Thymus (tissue), 11 donors: ENCODE data around the gene GAS7. TPM values are rescaled to one million over a fixed set of nuclear protein-coding genes. Genes with fewer than 3 reads are reported as not detected.
A peak's percentile ranks its signal among the peaks of the same experiment; 100 is the strongest.
"Not testable (repeated sequence)": the region's sequence is repeated elsewhere in the genome, so short reads cannot be mapped to it uniquely, and the experiment has no call there.

Experiments
- DNase-seq, 9 donors: peaks; one replicate each; pipeline ENCODE4 v3.0.0-alpha.2; 2013; ENCODE audit warnings: low spot score in 9 of 9, low read depth in 6 of 9, missing footprints in 1 of 9
- H3K27ac ChIP-seq, 2 donors: one replicate each; pipeline ENCODE4 v1.5.1; 2013; ENCODE audit warnings: control low read depth in 1 of 2, low read depth in 1 of 2, low read length in 1 of 2, mild to moderate bottlenecking in 1 of 2, moderate library complexity in 1 of 2
- H3K27me3 ChIP-seq, 2 donors: one replicate each; pipeline ENCODE4 v1.5.1; 2013; ENCODE audit warnings: low read length in 1 of 2; ENCODE audit not compliant: control insufficient read depth in 2 of 2, insufficient read depth in 1 of 2
- H3K36me3 ChIP-seq, 2 donors: one replicate each; pipeline ENCODE4 v1.5.1; 2013; ENCODE audit warnings: low read length in 1 of 2, mild to moderate bottlenecking in 1 of 2, moderate library complexity in 1 of 2; ENCODE audit not compliant: control insufficient read depth in 2 of 2, insufficient read depth in 2 of 2
- H3K4me1 ChIP-seq, 2 donors: one replicate each; pipeline ENCODE4 v1.5.1; 2013; ENCODE audit warnings: low read length in 2 of 2; ENCODE audit not compliant: control insufficient read depth in 2 of 2, insufficient read depth in 2 of 2
- H3K4me3 ChIP-seq, 2 donors: one replicate each; pipeline ENCODE4 v1.5.1; 2013; ENCODE audit warnings: low read length in 2 of 2, control low read depth in 1 of 2, mild to moderate bottlenecking in 1 of 2
- H3K9me3 ChIP-seq, 2 donors: one replicate each; pipeline ENCODE4 v1.5.1; 2013; ENCODE audit warnings: low read length in 1 of 2, mild to moderate bottlenecking in 1 of 2; ENCODE audit not compliant: control insufficient read depth in 2 of 2, insufficient read depth in 1 of 2
- whole genome bisulfite sequencing: extraction: QIAGEN DNeasy Blood & Tissue Kit; methylation state at CpG from one replicate; pipeline ENCODE4 v1.1.7; 2013; 5-methylcytosine and 5-hydroxymethylcytosine counted together
- polyA plus RNA-seq: library from polyadenylated mRNA; stranded (reverse); fragments of 200-250 nt; gene quantifications from one replicate; pipeline ENCODE4 v1.2.3, GENCODE V29; 2013
- total RNA-seq: library from RNA; stranded (reverse); fragments of 120-200 nt; gene quantifications from one replicate; pipeline ENCODE4 v1.2.4, GENCODE V29; 2013
- donor health status: healthy.

GAS7 gene
- total and polyA plus RNA-seq, 2 donors: 4.3 to 9.7 TPM

DNA sequence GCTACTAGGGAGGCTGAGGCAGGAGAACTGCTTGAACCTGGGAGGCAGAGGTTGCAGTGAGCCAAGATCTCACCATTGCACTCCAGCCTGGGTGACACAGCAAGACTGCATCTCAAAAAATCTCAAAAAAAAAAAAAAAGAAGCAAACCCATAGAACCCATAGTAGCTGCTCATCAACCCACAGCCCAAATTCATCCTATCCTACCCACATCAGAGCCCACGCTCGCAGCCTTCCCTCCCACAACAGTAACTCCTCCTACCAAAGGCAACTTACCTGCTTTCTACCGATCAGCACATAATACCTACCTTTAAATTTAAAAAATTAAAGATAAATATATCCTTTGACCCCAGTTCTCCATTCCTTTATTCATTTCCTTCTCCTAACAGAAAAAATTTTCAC, 94.7 kb downstream of the GAS7 start:
- 14% methylated on average over 3 of the region's 3 CpGs for WGBS
- no peak overlapping the region for H3K27ac ChIP-seq
- H3K27me3 ChIP-seq: no peaks in the 10 kb centered on the region
- peak in 1 of 9 donors; percentile 72 for DNase-seq
- peaks cover 0 to 17% of the 10 kb centered on the region in 2 donors for H3K4me1 ChIP-seq
- H3K9me3 ChIP-seq: no peaks in the 10 kb centered on the region
- no peak overlapping the region for H3K4me3 ChIP-seq
- H3K36me3 ChIP-seq: no peaks in the 10 kb centered on the region

DNA sequence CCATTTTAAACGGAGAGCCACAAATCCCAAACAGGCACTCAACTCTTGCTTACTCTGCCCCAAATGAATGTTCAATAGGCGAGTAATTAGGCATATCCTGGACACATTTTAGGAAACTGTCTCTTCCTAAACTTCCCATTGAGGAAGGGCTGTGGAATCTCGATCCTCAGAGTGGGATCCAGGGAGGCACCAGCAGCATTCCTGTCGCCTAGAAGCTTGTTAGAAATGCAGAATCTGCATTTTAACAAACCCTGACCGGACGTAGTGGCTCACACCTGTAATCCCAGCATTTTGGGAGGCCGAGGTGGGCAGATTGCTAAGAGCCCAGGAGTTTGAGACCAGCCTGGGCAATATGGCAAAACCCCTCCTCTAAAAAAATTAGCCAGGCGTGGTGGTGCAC, 95.6 kb downstream of the GAS7 start:
- H3K27ac ChIP-seq: no peak overlapping the region
- DNase-seq: no peak
- H3K4me1 ChIP-seq: peaks cover 0 to 17% of the 10 kb centered on the region in 2 donors
- WGBS: 97% methylated on average over 8 of the region's 8 CpGs
- H3K4me3 ChIP-seq: no peak overlapping the region
- no peaks in the 10 kb centered on the region for H3K36me3 ChIP-seq
- H3K27me3 ChIP-seq: no peaks in the 10 kb centered on the region
- no peaks in the 10 kb centered on the region for H3K9me3 ChIP-seq

- H3K27me3 ChIP-seq: no peaks in the 10 kb centered on the region
- H3K36me3 ChIP-seq: no peaks in the 10 kb centered on the region
- H3K4me3 ChIP-seq: no peak overlapping the region
- H3K4me1 ChIP-seq: peaks cover under 1 to 7% of the 10 kb centered on the region in 2 donors
- 87% methylated on average over 8 of the region's 8 CpGs for WGBS
- no peaks in the 10 kb centered on the region for H3K9me3 ChIP-seq
- H3K27ac ChIP-seq: peak overlapping the region; percentile 56 to 57
- DNase-seq: no peak
These were observed 99.3 kb downstream of the GAS7 start for GRCh38 chr17:10099051-10099571.

- peaks cover 3 to 4% of the 10 kb centered on the region in 2 donors for H3K4me1 ChIP-seq
- WGBS: 98% methylated on average over 8 of the region's 8 CpGs
- peaks cover 0 to 2% of the 10 kb centered on the region in 2 donors for H3K9me3 ChIP-seq
- H3K27me3 ChIP-seq: no peaks in the 10 kb centered on the region
- no peak for DNase-seq
- H3K4me3 ChIP-seq: no peak overlapping the region
- H3K36me3 ChIP-seq: no peaks in the 10 kb centered on the region
- no peak overlapping the region for H3K27ac ChIP-seq
These were observed 101.8 kb downstream of the GAS7 start for GRCh38 chr17:10096596-10096995.

- H3K4me1 ChIP-seq, H3K36me3 ChIP-seq, H3K9me3 ChIP-seq, H3K27me3 ChIP-seq, H3K4me3 ChIP-seq, DNase-seq, H3K27ac ChIP-seq: not testable (repeated sequence)
- WGBS: 97% methylated on average over 8 of the region's 8 CpGs
These were observed 103.1 kb downstream of the GAS7 start for GRCh38 chr17:10095295-10095694.

- Histone ChIP-seq H3K27me3 (no peaks in the 10 kb centered on the region), H3K4me3 (no peak overlapping the region), H3K36me3 (no peaks in the 10 kb centered on the region), H3K4me1 (peaks cover 4 to 6% of the 10 kb centered on the region in 2 donors), H3K27ac (no peak overlapping the region), H3K9me3 (peaks cover 0 to 2% of the 10 kb centered on the region in 2 donors)
- WGBS: 94% methylated on average over 8 of the region's 8 CpGs
- no peak for DNase-seq
These were observed 103.6 kb downstream of the GAS7 start for GRCh38 chr17:10094797-10095196.

- Histone ChIP-seq H3K9me3 (peaks cover 0 to 2% of the 10 kb centered on the region in 2 donors), H3K4me1 (peaks cover 4 to 6% of the 10 kb centered on the region in 2 donors), H3K27me3 (no peaks in the 10 kb centered on the region), H3K27ac (no peak overlapping the region), H3K4me3 (no peak overlapping the region), H3K36me3 (no peaks in the 10 kb centered on the region)
- DNase-seq: no peak
- WGBS: 95% methylated on average over 2 of the region's 2 CpGs
These were observed 105.8 kb downstream of the GAS7 start for GRCh38 chr17:10092595-10092994.

DNA sequence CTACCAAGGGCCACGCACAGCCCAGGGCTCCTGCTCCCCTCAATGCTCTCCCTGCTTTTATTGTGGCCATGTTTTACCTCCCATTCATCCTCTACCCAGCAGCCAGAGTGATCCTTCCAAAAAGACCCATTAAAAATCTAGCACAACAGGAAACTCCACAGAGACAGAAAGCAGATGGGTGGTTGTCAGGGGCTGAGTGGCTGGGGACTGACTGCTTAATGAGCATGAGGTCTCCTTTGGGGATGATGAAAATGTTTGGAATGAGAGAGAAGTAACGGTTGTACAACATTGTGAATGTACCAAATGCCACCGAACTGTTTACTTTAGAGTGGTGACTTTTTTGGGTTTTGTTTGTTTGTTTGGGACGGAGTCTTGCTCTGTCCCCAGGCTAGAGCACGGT, 107.4 kb downstream of the GAS7 start:
- Histone ChIP-seq H3K9me3 (peaks cover 0 to 2% of the 10 kb centered on the region in 2 donors), H3K4me1 (peaks cover 6 to 14% of the 10 kb centered on the region in 2 donors), H3K36me3 (no peaks in the 10 kb centered on the region), H3K4me3 (no peak overlapping the region), H3K27me3 (no peaks in the 10 kb centered on the region), H3K27ac (no peak overlapping the region)
- 97% methylated on average over 5 of the region's 5 CpGs for WGBS
- DNase-seq: no peak

- Histone ChIP-seq H3K27ac (no peak overlapping the region), H3K36me3 (no peaks in the 10 kb centered on the region), H3K4me3 (no peak overlapping the region), H3K4me1 (peaks cover 6 to 14% of the 10 kb centered on the region in 2 donors), H3K27me3 (no peaks in the 10 kb centered on the region), H3K9me3 (peaks cover 0 to 2% of the 10 kb centered on the region in 2 donors)
- 93% methylated on average over 4 of the region's 4 CpGs for WGBS
- no peak for DNase-seq
These were observed 109.1 kb downstream of the GAS7 start for GRCh38 chr17:10089196-10089804.
